T-helper 9 cell (primary cell): ENCODE results near the gene ADAMTS1.

ENCODE experiments used
- DNase-seq: peaks from one replicate; pipeline ENCODE4 v3.0.0-alpha.2; 2020

ADAMTS1 gene

GRCh38 chr21:26844258-26845065 is 747 bp downstream of the ADAMTS1 start:
- no peak for DNase-seq

- no peak for DNase-seq
Observed at GRCh38 chr21:26843933-26844257, 1.3 kb downstream of the ADAMTS1 start.

- no peak for DNase-seq
Observed at GRCh38 chr21:26842974-26843932, 2.0 kb downstream of the ADAMTS1 start.

GRCh38 chr21:26842300-26842699 is 2.9 kb downstream of the ADAMTS1 start:
- DNase-seq, result no peak

- DNase-seq, result no peak
Observed at GRCh38 chr21:26840912-26841311, 4.3 kb downstream of the ADAMTS1 start.

GRCh38 chr21:26840201-26840600 is 5.0 kb downstream of the ADAMTS1 start:
- no peak for DNase-seq

- DNase-seq, result no peak
Observed at GRCh38 chr21:26837539-26837938, 7.7 kb downstream of the ADAMTS1 start.

GRCh38 chr21:26836528-26836927 is 8.7 kb downstream of the ADAMTS1 start:
- no peak for DNase-seq

- DNase-seq, result no peak
Observed at GRCh38 chr21:26835714-26836265, 9.4 kb downstream of the ADAMTS1 start.

- DNase-seq, result no peak
Observed at GRCh38 chr21:26835027-26835713, 10.0 kb downstream of the ADAMTS1 start.

- no peak for DNase-seq
Observed at GRCh38 chr21:26834181-26834905, 10.9 kb downstream of the ADAMTS1 start.

GRCh38 chr21:26833460-26833939 is 11.7 kb downstream of the ADAMTS1 start:
- no peak for DNase-seq

- DNase-seq, result no peak
Observed at GRCh38 chr21:26833011-26833410, 12.2 kb downstream of the ADAMTS1 start.

- DNase-seq, result no peak
Observed at GRCh38 chr21:26832546-26832945, 12.7 kb downstream of the ADAMTS1 start.

GRCh38 chr21:26826801-26827200 is 18.4 kb downstream of the ADAMTS1 start:
- DNase-seq, result no peak

- no peak for DNase-seq
Observed at GRCh38 chr21:26820509-26820908, 24.7 kb downstream of the ADAMTS1 start.

GRCh38 chr21:26819740-26820324 is 25.4 kb downstream of the ADAMTS1 start:
- no peak for DNase-seq

GRCh38 chr21:26818906-26819305 is 26.3 kb downstream of the ADAMTS1 start:
- no peak for DNase-seq

GRCh38 chr21:26815197-26815596 is 30.0 kb downstream of the ADAMTS1 start:
- no peak for DNase-seq

GRCh38 chr21:26814386-26814785 is 30.8 kb downstream of the ADAMTS1 start:
- no peak for DNase-seq

- DNase-seq, result no peak
Observed at GRCh38 chr21:26813426-26813998, 31.7 kb downstream of the ADAMTS1 start.
